NCI-H524 (cell line): ENCODE data around the gene CAPN1.
"Not testable (repeated sequence)": the region's sequence is repeated elsewhere in the genome, so short reads cannot be mapped to it uniquely, and the experiment has no call there.

Experiments
- DNase-seq, 2 experiments: peaks; one replicate each; lab custom pipeline; 2025; lab: John Stamatoyannopoulos, UW

Gene CAPN1

GRCh38 chr11:65181569-65182257 lies at the start of gene CAPN1:
CAPN1 (plus strand) TSS chr11:65181928; CDS start chr11:65182702, 774 bp downstream.
- peak in 1 of 2 experiments; percentile 39 for DNase-seq

DNA sequence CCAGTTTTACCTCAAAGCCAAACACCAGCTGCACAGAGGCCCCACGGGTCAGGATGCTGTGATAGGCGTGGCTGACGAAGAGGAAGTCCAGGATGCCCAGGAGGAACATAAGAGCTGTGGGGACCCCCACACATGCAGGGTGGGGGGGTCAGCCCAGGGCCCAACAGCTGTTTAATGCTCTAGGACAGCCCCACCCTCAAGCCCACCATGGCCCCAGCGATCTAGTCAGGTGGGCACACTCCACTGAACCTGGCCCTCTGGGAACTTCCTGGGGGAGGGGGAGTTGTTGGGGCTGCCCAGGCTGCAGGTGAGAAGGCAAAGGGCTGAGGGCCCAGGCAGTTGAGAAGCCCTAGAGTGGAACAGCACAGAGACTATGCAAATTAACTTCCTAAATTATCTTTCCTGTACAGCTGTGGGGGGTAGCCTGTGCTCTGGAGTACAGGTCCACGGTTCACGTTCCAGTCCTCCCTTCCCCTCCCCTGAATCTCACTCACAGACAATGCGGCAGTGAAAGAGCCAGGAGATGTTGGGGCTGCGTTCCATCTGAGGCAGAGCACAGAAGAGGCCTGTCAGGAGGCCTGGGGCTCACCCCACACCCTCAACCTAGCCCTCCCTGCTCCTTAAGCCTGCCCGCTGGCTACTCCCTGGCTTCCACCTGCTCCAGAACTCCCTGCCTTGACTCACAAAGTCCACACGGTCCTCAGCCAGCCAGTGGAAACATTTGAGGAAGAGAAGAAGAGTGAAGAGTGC lies 49.3 kb upstream of the CAPN1 start:
- DNase-seq, result no peak

DNA sequence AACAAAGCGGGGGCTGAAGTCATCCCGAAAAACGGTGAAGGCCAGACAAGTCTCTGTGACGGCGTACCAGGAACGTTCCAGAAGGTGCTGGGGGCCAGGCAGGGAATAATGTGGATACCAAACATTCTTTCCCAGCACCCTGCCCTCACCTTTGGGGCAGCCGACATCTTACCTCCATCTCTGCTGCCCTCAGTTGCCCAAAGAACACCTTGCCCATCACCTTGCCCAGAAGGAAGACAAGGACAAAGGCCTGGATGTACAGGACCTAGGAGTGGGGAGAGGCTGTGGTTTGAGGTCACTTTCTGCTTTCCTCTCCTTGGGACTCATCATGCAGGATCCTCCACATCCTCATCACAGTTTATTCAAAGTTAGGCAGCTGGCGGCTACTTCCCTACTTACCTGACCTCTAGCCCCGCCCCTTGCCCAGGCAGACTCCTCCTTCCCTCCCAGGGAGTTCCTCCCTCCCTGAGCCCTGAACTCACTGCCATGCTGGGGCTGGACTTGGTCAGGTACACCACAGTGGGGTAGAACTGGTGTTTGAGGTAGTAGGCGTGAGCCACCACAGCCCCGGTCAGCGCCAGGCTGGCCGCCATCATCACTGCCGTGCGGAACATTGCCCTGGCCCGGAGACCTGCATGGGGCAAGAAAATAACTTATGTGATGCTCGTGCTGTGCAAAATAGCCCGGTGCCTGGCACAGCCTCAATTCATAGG lies 48.6 kb upstream of the CAPN1 start:
- DNase-seq, result no peak

DNA sequence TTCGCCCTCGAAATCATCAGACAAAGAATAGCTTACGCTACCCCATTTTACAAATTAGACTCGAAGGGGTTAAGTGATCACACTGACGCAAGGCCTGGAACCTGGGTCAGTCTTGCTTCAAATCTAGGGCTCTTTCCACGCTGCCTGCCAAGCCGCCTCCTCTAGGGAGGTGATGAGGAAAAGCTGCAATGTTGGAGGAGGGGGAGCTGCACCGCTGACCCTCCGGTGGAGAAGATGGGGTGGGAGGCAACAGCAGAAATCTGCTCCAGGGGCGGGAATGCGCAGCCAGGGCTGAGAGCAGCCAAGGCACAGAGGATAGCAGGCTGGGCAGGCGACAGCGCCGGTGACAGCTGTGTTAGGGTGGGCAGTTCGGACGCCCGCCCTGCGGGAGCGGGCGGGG lies 48.0 kb upstream of the CAPN1 start:
- no peak for DNase-seq

GRCh38 chr11:65134240-65134951 lies 47.3 kb upstream of the CAPN1 start, which contains the start of gene SYVN1:
SYVN1 (minus strand) TSS chr11:65134519; CDS start chr11:65133601, 918 bp downstream.
- DNase-seq, result peak; percentile 85 to 87

DNA sequence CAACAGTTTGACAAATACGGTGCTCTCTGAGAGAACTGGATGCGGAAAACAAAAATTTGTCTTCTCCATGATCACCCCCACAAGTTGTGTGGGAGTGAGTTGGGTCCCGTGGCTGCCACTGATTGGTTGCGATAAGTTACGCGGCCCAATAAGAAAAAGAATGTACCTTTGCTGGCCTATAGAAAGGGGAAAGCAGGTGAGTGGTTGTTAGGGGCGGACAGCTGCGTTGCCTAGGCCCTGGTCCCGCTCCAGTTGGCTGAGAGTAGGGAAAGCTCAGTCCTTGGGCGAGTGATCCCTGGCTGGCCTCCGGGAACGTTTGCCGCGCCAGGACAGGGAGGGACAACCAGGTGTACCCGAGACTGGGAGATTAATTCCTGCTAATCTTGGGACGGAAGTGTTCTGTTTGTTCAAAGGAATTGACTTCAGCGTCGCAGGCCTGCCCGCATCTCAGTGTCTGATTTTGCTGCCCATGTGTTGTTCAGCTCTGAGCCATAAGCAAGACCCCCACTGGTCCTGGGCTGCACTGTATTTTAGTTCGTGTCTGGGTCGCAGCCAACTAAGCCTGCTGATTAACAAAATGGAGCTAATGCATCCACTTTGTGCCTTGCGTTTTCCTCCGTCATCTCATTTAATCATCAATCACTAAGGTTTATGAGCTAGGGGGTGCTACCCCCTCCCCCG lies 46.6 kb upstream of the CAPN1 start:
- peak; percentile 91 to 94 for DNase-seq

DNA sequence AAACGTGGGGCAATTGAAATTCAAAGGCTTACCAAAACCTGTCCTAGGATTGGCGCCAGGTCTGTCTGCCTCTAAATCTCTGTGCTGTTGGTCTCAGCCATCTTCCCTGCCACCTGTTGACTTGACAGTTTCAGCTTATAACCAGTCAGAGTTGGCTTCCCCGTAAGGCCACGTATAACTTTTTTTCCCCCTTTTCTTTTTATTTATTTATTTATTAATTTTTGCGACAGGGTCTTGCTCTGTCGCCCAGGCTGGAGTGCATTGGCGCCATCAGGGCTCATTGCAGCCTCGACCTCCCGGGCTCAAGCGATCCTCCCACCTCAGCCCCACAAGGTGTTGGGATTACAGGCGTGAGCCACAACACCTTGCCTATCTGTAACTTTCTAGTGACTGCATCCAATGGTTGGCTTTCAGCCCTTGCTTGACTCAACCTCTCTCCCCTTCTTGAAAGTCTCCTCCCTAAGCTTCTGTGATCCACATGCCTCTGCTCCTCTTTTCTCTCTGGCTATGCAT lies 46.0 kb upstream of the CAPN1 start:
- DNase-seq, result peak in 1 of 2 experiments; percentile 42

DNA sequence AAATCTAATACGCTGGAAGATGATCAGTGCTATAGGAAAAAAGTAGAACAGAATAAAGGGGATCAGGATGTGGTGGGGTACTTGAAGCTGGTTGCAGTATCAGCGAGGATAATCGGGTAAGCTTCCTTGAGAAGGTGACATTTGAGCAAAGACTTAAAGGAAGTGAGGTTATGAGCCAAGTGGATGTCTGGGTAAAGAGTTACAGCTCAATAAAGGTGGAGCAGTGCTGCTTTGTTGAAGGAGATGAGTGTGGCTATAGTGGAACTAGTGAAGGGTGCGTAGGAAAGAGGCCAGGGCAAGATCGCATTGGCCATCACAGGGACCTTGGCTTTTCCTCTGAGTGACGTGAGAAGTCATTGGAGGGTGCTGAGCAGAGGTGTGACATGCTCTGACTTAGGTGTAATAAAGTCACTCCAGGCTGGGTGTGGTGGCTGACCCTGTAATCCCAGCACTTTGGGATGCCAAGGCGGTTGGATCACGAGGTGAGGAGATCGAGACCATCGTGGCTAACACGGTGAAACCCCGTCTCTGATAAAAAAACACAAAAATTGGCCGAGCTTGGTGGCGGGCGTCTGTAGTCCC lies 45.1 kb upstream of the CAPN1 start:
- DNase-seq, result no peak

GRCh38 chr11:65141896-65142494 lies 39.7 kb upstream of the CAPN1 start:
- no peak for DNase-seq

DNA sequence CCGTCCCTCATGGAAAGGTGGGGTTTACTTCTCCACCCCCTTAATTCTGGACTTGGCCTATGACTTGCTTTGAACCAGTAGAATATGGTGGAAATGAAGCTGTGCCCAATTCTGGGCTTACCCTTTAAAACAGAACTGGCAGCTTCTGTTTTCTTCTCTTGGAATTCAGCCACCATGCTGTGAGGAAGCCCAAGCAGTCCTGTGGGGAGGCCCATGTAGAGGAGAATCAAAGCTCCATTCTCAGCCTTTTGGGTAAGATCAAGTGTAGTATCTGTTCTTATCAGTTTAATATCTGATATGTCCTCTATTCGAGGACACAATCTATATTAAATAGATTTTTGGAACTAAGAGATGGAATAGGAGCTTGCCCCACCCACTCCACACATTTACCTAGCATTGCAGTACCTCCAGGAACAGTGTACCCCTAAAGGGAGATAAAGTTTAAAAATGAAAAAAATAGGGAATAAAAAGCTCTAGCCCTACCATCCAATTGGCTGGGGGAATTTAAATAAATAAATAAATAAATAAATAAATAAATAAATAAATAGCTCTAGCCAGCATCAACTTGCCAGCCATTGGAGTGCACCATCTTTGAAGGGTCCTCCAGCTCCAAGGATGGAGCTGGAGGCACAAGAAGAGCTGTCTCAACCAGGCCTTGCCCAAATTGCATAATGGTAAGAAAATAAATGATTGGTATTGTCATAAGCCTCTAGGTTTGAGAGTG lies 34.2 kb upstream of the CAPN1 start:
- DNase-seq, result no peak

DNA sequence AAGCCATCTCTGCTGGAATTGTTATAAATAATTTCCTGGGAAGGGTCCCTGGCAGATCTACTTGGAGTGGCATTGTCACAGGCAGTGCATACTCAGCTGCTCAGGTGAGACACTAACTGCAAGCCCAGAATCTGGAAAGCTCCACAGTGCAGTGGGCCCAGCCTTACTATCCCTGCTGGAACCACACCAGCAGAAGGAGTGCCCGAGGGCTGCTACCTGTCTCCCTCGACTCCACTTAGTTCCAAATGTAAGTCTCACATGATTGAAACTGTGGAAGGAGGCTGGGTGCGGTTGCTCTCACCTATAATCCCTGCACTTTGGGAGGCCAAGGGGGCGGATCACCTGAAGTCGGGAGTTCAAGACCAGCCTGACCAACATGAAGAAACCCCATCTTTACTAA lies 33.1 kb upstream of the CAPN1 start:
- DNase-seq, result no peak

GRCh38 chr11:65150131-65150508 lies 31.6 kb upstream of the CAPN1 start:
- DNase-seq, result not testable (repeated sequence)

- DNase-seq, result peak; percentile 26 to 64
Measured at GRCh38 chr11:65150509-65151299, 31.0 kb upstream of the CAPN1 start.

DNA sequence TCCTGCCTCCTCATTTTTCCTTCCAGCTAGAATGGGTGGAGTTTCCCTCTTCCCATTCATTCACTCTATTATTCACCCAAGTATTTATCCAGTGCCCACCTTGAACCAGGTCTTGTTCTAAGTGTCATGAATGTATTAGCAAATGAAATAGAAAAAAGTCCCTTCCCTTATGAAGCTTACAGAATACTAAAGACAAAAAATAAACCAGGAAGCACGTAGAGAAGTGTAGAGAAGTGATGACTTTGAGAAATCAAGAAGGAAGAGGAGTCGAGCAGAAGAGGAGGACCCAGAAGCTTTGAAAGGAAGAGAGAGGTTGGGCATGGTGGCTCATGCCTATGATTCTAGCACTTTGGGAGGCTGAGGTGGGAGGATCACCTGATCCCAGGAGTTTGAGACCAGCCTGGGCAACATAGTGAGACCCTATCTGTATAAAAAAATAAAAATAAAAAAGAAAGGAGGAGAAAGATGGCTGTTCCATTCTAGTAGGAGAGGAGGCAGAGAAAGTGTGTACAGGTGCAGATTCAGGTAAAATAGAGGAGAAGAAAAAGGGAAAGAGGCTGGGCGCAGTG lies 30.3 kb upstream of the CAPN1 start:
- DNase-seq, result no peak

- no peak for DNase-seq
Measured at GRCh38 chr11:65152122-65152521, 29.6 kb upstream of the CAPN1 start.

GRCh38 chr11:65156256-65156655 lies 25.5 kb upstream of the CAPN1 start:
- DNase-seq, result no peak

GRCh38 chr11:65156926-65157325 lies 24.8 kb upstream of the CAPN1 start:
- no peak for DNase-seq

DNA sequence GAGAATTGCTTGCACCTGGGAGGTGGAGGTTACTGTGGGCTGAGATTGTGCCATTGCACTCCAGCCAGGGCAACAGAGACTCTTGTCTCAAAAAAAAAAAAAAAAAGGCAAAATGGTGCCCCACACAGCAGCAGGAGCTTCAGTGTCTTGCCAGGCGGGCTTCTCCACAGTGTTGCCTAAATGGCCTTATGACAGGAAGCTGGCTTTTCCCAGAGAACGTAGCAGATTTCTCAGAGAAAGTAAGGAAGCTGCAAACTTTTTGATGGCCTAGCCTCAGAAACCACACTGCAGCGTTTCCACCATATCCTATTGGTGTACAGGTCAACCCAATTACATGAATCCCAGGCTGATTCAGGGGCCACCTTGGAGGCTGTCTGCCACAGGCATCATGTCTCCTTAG lies 24.4 kb upstream of the CAPN1 start:
- no peak for DNase-seq

DNA sequence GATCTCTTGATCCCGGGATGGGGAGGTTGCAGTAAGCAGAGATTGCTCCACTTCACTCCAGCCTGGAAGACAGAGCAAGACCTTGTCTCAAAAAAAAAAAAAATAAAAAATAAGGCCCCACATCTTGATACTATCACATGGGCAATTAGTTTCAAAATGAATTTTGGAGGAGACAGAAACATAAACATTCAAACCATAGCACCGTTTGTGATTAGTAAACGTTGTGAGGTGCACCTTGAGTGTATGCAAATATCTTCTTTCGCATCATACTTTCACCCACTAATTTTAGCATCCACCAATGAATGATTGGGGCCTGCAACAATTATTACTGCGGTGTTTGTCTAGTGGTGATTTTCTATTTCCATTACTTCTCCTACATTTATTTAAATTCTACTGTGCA lies 22.7 kb upstream of the CAPN1 start:
- no peak for DNase-seq
